Stimulated activated naive CD8-positive, alpha-beta T cell treated with anti-CD3 and anti-CD28 coated beads, Interleukin-15, Interleukin-2, amounts not matched to agents 100 ng/mL and 50 ng/mL, for 24 hours (primary cell): Measurements from ENCODE around the gene MYL11.

Experiments used
- H3K27ac Mint-ChIP-seq: one replicate; pipeline ENCODE4 v1.8.0; 2021; ENCODE audit warnings: mild to moderate bottlenecking, mixed read lengths
- H3K27me3 Mint-ChIP-seq: one replicate; pipeline ENCODE4 v1.8.0; 2021; ENCODE audit warnings: mixed read lengths
- H3K36me3 Mint-ChIP-seq: one replicate; pipeline ENCODE4 v1.8.0; 2021; ENCODE audit warnings: low read depth, mixed read lengths
- H3K4me1 Mint-ChIP-seq: one replicate; pipeline ENCODE4 v1.8.0; 2021; ENCODE audit warnings: low read depth, mixed read lengths
- H3K4me3 Mint-ChIP-seq: one replicate; pipeline ENCODE4 v1.8.0; 2021; ENCODE audit warnings: mild to moderate bottlenecking, mixed read lengths
- H3K9me3 Mint-ChIP-seq: one replicate; pipeline ENCODE4 v1.8.0; 2021; ENCODE audit warnings: mixed read lengths

Gene MYL11

GRCh38 chr16:30372725-30373124 lies 1.9 kb upstream of the MYL11 start:
- peaks cover 4% of the 10 kb centered on the region for H3K36me3 Mint-ChIP-seq
- H3K4me1 Mint-ChIP-seq = peaks cover 41% of the 10 kb centered on the region
- peak overlapping the region; percentile 3 for H3K4me3 Mint-ChIP-seq
- H3K27ac Mint-ChIP-seq = peak overlapping the region; percentile 75
- no peaks in the 10 kb centered on the region for H3K27me3 Mint-ChIP-seq
- H3K9me3 Mint-ChIP-seq = no peaks in the 10 kb centered on the region

- H3K4me1 Mint-ChIP-seq = peaks cover 57% of the 10 kb centered on the region
- H3K9me3 Mint-ChIP-seq = no peaks in the 10 kb centered on the region
- H3K4me3 Mint-ChIP-seq = no peak overlapping the region
- H3K36me3 Mint-ChIP-seq = peaks cover 15% of the 10 kb centered on the region
- H3K27me3 Mint-ChIP-seq = no peaks in the 10 kb centered on the region
- peak overlapping the region; percentile 61 for H3K27ac Mint-ChIP-seq
These were observed 1.3 kb downstream of the MYL11 start for GRCh38 chr16:30375864-30376263.

- Mint-ChIP-seq H3K27ac (no peak overlapping the region), H3K4me3 (peak overlapping the region; percentile 92), H3K27me3 (no peaks in the 10 kb centered on the region), H3K9me3 (no peaks in the 10 kb centered on the region), H3K4me1 (peaks cover 57% of the 10 kb centered on the region), H3K36me3 (peaks cover 20% of the 10 kb centered on the region)
These were observed 1.9 kb downstream of the MYL11 start for GRCh38 chr16:30376461-30376902.

GRCh38 chr16:30377050-30377811 lies 2.6 kb downstream of the MYL11 start:
- H3K27ac Mint-ChIP-seq = peak overlapping the region; percentile 99
- H3K4me3 Mint-ChIP-seq = peak overlapping the region; percentile 92
- H3K9me3 Mint-ChIP-seq = no peaks in the 10 kb centered on the region
- H3K4me1 Mint-ChIP-seq = peaks cover 54% of the 10 kb centered on the region
- no peaks in the 10 kb centered on the region for H3K27me3 Mint-ChIP-seq
- H3K36me3 Mint-ChIP-seq = peaks cover 21% of the 10 kb centered on the region

GRCh38 chr16:30377812-30378235 lies 3.2 kb downstream of the MYL11 start:
- Mint-ChIP-seq H3K4me1 (peaks cover 56% of the 10 kb centered on the region), H3K27ac (peak overlapping the region; percentile 99), H3K9me3 (no peaks in the 10 kb centered on the region), H3K4me3 (peak overlapping the region; percentile 92), H3K36me3 (peaks cover 21% of the 10 kb centered on the region), H3K27me3 (no peaks in the 10 kb centered on the region)

GRCh38 chr16:30378236-30379157 lies 3.9 kb downstream of the MYL11 start:
- H3K27ac Mint-ChIP-seq = peak overlapping the region; percentile 99
- peak overlapping the region; percentile 92 for H3K4me3 Mint-ChIP-seq
- peaks cover 21% of the 10 kb centered on the region for H3K36me3 Mint-ChIP-seq
- peaks cover 62% of the 10 kb centered on the region for H3K4me1 Mint-ChIP-seq
- no peaks in the 10 kb centered on the region for H3K27me3 Mint-ChIP-seq
- H3K9me3 Mint-ChIP-seq = no peaks in the 10 kb centered on the region

- H3K27ac Mint-ChIP-seq = peak overlapping the region; percentile 95
- peaks cover 66% of the 10 kb centered on the region for H3K4me1 Mint-ChIP-seq
- H3K36me3 Mint-ChIP-seq = peaks cover 21% of the 10 kb centered on the region
- no peaks in the 10 kb centered on the region for H3K27me3 Mint-ChIP-seq
- no peaks in the 10 kb centered on the region for H3K9me3 Mint-ChIP-seq
- H3K4me3 Mint-ChIP-seq = peak overlapping the region; percentile 92
These were observed 4.7 kb downstream of the MYL11 start for GRCh38 chr16:30379158-30379783.

- Mint-ChIP-seq H3K4me1 (peaks cover 66% of the 10 kb centered on the region), H3K27ac (peak overlapping the region; percentile 92), H3K4me3 (peak overlapping the region; percentile 92), H3K36me3 (peaks cover 21% of the 10 kb centered on the region), H3K9me3 (no peaks in the 10 kb centered on the region), H3K27me3 (no peaks in the 10 kb centered on the region)
These were observed 5.6 kb downstream of the MYL11 start for GRCh38 chr16:30380072-30380802.

- H3K27me3 Mint-ChIP-seq = no peaks in the 10 kb centered on the region
- H3K4me3 Mint-ChIP-seq = peak overlapping the region; percentile 87
- H3K36me3 Mint-ChIP-seq = peaks cover 21% of the 10 kb centered on the region
- H3K9me3 Mint-ChIP-seq = no peaks in the 10 kb centered on the region
- H3K27ac Mint-ChIP-seq = peak overlapping the region; percentile 92
- H3K4me1 Mint-ChIP-seq = peaks cover 66% of the 10 kb centered on the region
These were observed 6.2 kb downstream of the MYL11 start for GRCh38 chr16:30380803-30381208.

- peak overlapping the region; percentile 87 for H3K4me3 Mint-ChIP-seq
- peaks cover 21% of the 10 kb centered on the region for H3K36me3 Mint-ChIP-seq
- peaks cover 64% of the 10 kb centered on the region for H3K4me1 Mint-ChIP-seq
- H3K27me3 Mint-ChIP-seq = no peaks in the 10 kb centered on the region
- H3K27ac Mint-ChIP-seq = peak overlapping the region; percentile 92
- no peaks in the 10 kb centered on the region for H3K9me3 Mint-ChIP-seq
These were observed 6.9 kb downstream of the MYL11 start for GRCh38 chr16:30381291-30382041.

- Mint-ChIP-seq H3K27me3 (no peaks in the 10 kb centered on the region), H3K4me3 (peak within 1 kb of the TSS; percentile 87), H3K36me3 (peaks cover 19% of the 10 kb centered on the region), H3K9me3 (no peaks in the 10 kb centered on the region), H3K27ac (peak within 1 kb of the TSS; percentile 92), H3K4me1 (peaks cover 57% of the 10 kb centered on the region)
These were observed 7.7 kb downstream of the MYL11 start, which contains the start of gene SEPTIN1 for GRCh38 chr16:30382111-30382881. Gene SEPTIN1 (minus strand): TSS chr16:30382561. CDS start chr16:30382542, 19 bp downstream.

GRCh38 chr16:30383521-30383920 lies 8.9 kb downstream of the MYL11 start:
- H3K9me3 Mint-ChIP-seq = no peaks in the 10 kb centered on the region
- peaks cover 17% of the 10 kb centered on the region for H3K36me3 Mint-ChIP-seq
- H3K4me1 Mint-ChIP-seq = peaks cover 46% of the 10 kb centered on the region
- peak overlapping the region; percentile 77 for H3K27ac Mint-ChIP-seq
- no peaks in the 10 kb centered on the region for H3K27me3 Mint-ChIP-seq
- peak overlapping the region; percentile 87 for H3K4me3 Mint-ChIP-seq

- Mint-ChIP-seq H3K4me1 (peaks cover 37% of the 10 kb centered on the region), H3K9me3 (no peaks in the 10 kb centered on the region), H3K36me3 (peaks cover 18% of the 10 kb centered on the region), H3K4me3 (peak overlapping the region; percentile 98), H3K27me3 (no peaks in the 10 kb centered on the region), H3K27ac (peak overlapping the region; percentile 86)
These were observed 20.1 kb downstream of the MYL11 start for GRCh38 chr16:30394592-30395154.
